Measurements from ENCODE around the gene FBXL7. TPM values are rescaled to one million over a fixed set of nuclear protein-coding genes. Genes with fewer than 3 reads are reported as not detected.

The FBXL7 gene
- total RNA-seq, 2 experiments from 2014 or later: not detected

- Histone ChIP-seq H3K4me1 (ENCODE audit: insufficient read depth, low read length) (no peaks in the 10 kb centered on the region), H3K27ac (ENCODE audit: low read depth in 1 of 2, low read length in 2 of 2) (no peak overlapping the region), H3K4me3 (ENCODE audit: low read length) (no peak overlapping the region), H3K27me3 (ENCODE audit: control insufficient read depth in 1 of 2, insufficient read depth in 2 of 2, low read length in 2 of 2) (no peaks in the 10 kb centered on the region), H3K9me3 (ENCODE audit: control insufficient read depth in 1 of 2, insufficient read depth in 1 of 2, low read length in 2 of 2) (peaks cover 0 to 10% of the 10 kb centered on the region in 2 experiments), H3K36me3 (ENCODE audit: insufficient read depth, low read length) (no peaks in the 10 kb centered on the region)
- H3K27me3 Mint-ChIP-seq: no peaks in the 10 kb centered on the region
- H3K9me3 Mint-ChIP-seq: no peaks in the 10 kb centered on the region
- no peaks in the 10 kb centered on the region for H3K4me1 Mint-ChIP-seq (ENCODE audit: low read depth)
- no peak overlapping the region for H3K4me3 Mint-ChIP-seq
- ChIA-PET POLR2A (no interaction called here), CTCF (no interaction called here)
- H3K27ac Mint-ChIP-seq: no peak overlapping the region
- DNase-seq: no peak
- ATAC-seq (ENCODE audit: poor library complexity): no peak
- TF ChIP-seq, protein P1, sequence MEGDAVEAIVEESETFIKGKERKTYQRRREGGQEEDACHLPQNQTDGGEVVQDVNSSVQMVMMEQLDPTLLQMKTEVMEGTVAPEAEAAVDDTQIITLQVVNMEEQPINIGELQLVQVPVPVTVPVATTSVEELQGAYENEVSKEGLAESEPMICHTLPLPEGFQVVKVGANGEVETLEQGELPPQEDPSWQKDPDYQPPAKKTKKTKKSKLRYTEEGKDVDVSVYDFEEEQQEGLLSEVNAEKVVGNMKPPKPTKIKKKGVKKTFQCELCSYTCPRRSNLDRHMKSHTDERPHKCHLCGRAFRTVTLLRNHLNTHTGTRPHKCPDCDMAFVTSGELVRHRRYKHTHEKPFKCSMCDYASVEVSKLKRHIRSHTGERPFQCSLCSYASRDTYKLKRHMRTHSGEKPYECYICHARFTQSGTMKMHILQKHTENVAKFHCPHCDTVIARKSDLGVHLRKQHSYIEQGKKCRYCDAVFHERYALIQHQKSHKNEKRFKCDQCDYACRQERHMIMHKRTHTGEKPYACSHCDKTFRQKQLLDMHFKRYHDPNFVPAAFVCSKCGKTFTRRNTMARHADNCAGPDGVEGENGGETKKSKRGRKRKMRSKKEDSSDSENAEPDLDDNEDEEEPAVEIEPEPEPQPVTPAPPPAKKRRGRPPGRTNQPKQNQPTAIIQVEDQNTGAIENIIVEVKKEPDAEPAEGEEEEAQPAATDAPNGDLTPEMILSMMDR (IDR thresholded peaks at IDR 0.05): no peak
- intact Hi-C loops (cut with DNase I, micrococcal nuclease): no loop called here
- no peaks in the 10 kb centered on the region for H3K36me3 Mint-ChIP-seq (ENCODE audit: low read depth)
These were observed 386.2 kb downstream of the FBXL7 start for GRCh38 chr5:15886156-15886555.

DNA sequence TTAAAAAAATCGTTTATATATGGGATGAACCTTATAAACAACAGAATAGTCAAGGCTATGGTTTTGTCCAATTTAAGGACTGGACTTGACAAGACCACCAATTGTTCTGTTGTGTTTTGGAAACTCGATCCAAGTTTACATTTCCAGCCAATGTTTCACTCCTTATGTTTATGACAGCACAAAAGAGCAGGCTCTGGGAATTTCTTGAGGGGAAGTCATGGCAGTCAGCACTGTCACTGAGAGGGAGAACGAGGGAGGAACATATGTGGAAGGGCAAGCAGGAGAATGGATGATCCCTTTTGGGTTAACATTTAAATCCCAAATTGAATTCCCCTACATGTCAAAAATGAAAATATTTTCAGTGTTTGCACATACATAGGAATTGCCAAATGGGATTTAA lies 387.1 kb downstream of the FBXL7 start:
- TF ChIP-seq, protein P1 (IDR thresholded peaks at IDR 0.05): no peak
- Histone ChIP-seq H3K27me3 (ENCODE audit: control insufficient read depth in 1 of 2, insufficient read depth in 2 of 2, low read length in 2 of 2) (no peaks in the 10 kb centered on the region), H3K27ac (ENCODE audit: low read depth in 1 of 2, low read length in 2 of 2) (no peak overlapping the region), H3K4me1 (ENCODE audit: insufficient read depth, low read length) (no peaks in the 10 kb centered on the region), H3K9me3 (ENCODE audit: control insufficient read depth in 1 of 2, insufficient read depth in 1 of 2, low read length in 2 of 2) (peaks cover 0 to 14% of the 10 kb centered on the region in 2 experiments), H3K4me3 (ENCODE audit: low read length) (no peak overlapping the region), H3K36me3 (ENCODE audit: insufficient read depth, low read length) (no peaks in the 10 kb centered on the region)
- no peak for DNase-seq
- ChIA-PET CTCF (no interaction called here), POLR2A (no interaction called here)
- H3K27ac Mint-ChIP-seq: no peak overlapping the region
- ATAC-seq (ENCODE audit: poor library complexity): no peak
- intact Hi-C loops (cut with DNase I, micrococcal nuclease): no loop called here
- no peaks in the 10 kb centered on the region for H3K36me3 Mint-ChIP-seq (ENCODE audit: low read depth)
- no peak overlapping the region for H3K4me3 Mint-ChIP-seq
- H3K27me3 Mint-ChIP-seq: no peaks in the 10 kb centered on the region
- no peaks in the 10 kb centered on the region for H3K9me3 Mint-ChIP-seq
- H3K4me1 Mint-ChIP-seq (ENCODE audit: low read depth): no peaks in the 10 kb centered on the region

GRCh38 chr5:15889001-15889400 lies 389.0 kb downstream of the FBXL7 start:
- Mint-ChIP-seq H3K36me3 (ENCODE audit: low read depth) (no peaks in the 10 kb centered on the region), H3K4me1 (ENCODE audit: low read depth) (no peaks in the 10 kb centered on the region), H3K4me3 (no peak overlapping the region), H3K27me3 (no peaks in the 10 kb centered on the region), H3K27ac (no peak overlapping the region), H3K9me3 (no peaks in the 10 kb centered on the region)
- Histone ChIP-seq H3K4me1 (ENCODE audit: insufficient read depth, low read length) (no peaks in the 10 kb centered on the region), H3K27ac (ENCODE audit: low read depth in 1 of 2, low read length in 2 of 2) (no peak overlapping the region), H3K27me3 (ENCODE audit: control insufficient read depth in 1 of 2, insufficient read depth in 2 of 2, low read length in 2 of 2) (no peaks in the 10 kb centered on the region), H3K4me3 (ENCODE audit: low read length) (no peak overlapping the region), H3K9me3 (ENCODE audit: control insufficient read depth in 1 of 2, insufficient read depth in 1 of 2, low read length in 2 of 2) (peaks cover 0 to 25% of the 10 kb centered on the region in 2 experiments), H3K36me3 (ENCODE audit: insufficient read depth, low read length) (no peaks in the 10 kb centered on the region)
- no peak for ATAC-seq (ENCODE audit: poor library complexity)
- ChIA-PET POLR2A (no interaction called here), CTCF (no interaction called here)
- TF ChIP-seq, protein P1 (IDR thresholded peaks at IDR 0.05): no peak
- DNase-seq: no peak
- intact Hi-C loops (cut with DNase I, micrococcal nuclease): no loop called here
